Inflammatory macrophage (primary cell): ENCODE results near the gene ATP8B4.

Source experiments
- DNase-seq, 2 donors: peaks; one replicate each; pipeline ENCODE4 v3.0.0-alpha.2; 2020 to 2022

The ATP8B4 gene

DNA sequence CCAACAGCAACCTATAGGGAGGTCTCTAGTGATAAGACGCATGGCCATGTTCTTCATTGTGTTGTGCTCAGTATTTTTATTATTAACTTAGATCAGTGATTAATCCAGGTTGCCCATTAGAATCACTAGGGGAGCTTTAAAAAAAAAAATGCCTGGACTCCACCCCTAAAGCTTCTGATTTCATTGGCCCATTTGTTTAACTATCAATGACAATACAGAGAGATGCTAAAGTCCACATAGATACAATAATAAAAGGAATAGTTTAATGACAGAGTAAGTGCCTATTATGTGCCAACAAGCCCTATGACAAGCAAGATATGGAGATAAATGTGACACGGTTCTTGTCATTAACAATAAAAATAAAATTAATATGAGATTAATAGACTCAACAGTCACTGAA, 55.8 kb downstream of the ATP8B4 start:
- DNase-seq, result no peak

DNA sequence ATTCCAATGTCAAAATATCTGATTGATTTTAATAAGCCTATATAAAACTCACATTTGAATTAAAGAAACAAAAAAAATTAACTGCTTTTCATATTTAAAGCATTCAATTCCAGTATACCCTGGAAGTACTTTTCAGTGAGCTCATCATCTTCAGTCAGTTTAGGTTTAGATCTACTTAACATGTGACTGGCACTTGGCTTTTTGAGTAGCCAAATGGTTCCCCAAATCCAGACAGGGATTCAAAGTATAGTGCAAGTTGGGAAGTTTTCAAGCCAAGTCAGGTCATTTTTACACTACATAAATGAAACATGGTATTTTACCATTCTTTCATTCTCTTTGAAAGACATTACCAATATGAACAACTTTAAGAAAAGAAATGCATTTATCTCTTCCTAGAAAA, 57.5 kb downstream of the ATP8B4 start:
- peak in 1 of 2 donors; percentile 12 for DNase-seq

DNA sequence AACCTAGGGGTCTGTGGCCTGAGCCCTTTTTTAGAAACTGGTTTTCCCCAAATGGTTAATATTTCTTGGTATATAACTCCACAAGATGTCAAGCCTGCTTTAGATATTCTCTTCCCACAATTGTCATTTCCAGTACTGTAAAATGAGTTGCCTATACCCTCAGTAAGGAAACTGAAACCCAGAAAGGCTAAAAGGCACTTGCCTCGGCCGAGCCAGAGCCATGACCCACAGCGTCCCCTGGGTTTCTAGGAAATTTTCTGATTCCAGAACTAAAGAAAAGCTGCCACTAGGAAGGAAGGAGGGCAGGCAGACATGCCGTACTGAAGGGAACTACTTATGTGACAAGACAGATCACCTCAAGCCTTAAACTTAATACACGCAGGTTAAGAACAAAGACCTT, 59.1 kb downstream of the ATP8B4 start:
- DNase-seq, result no peak

DNA sequence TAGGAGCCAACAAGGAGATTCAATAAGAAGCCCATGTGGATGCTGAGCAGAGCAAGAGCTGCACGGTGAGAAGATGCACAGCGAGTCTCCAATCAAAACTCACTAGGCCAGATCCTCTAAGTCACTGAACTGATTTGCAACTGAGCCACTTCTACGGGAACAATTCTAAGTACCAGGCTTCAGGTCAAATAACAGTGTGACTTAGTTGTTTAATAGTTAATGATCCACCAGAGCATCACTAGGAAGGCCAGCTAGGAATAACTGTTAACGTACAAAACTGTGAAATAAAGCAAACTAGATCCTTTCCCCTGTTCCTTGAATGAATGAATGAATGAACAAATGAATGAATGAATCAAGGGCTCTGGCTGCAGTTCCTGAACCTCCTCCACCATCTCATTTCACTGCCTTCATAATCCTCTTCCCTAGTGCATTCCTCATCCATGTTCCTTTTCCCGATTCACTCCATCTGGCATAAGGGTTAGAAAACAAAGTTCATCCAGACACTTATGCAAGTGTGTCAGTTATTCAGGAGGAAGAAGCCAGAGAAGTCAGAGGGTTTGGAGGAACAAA, 59.7 kb downstream of the ATP8B4 start:
- DNase-seq, result no peak

DNA sequence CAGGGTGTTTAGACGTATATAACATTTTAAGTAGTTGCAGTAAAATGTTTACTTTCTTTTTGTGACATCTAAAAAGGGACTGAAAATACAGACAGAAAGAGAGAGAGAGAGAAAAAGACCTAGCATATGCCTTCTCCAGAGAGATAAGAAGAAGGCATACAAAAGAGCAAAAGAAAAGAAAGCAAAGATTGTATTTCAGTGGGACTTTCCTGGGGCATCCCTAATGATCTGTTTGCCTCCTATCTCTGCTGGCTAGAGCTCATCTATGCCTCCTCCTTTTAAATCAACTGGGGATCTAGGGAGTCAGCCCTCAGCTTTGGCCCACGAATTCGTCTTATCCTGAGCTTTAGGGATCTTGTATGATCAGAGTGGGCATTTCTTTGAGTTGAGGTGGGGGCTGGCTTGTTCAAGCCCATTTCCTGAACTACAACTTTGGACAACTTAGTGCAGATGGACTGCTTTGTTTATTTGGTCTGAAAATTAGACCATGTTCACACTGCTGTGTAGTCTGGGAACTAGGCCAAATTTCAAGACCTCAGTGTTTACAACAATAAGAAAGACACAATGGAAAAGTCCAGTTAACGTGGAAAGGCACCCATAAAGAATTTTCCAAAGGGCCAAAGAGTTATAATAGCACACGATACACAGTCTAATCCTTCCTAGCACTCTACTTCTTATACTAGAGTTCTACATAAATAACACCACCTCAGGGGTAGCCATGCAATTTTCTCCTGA, 61.0 kb downstream of the ATP8B4 start:
- no peak for DNase-seq

DNA sequence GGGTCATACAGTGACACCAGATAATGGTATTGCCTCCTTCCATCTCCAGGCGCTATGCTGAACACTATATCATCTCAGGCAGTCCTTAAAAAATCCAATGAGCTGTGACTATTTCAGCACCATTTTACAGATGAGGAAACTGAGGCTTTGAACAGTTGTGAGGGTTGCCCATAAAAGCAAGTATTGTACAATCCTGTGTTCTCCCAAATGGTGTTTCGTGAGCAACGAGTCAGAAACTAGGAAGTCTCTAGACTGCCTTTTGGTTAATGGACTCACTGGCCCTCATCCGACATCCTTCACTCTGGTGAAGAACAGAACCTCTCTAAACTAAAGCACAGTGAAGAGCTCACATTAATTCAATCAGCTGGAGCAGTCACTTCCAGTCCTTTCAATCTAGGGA, 61.8 kb downstream of the ATP8B4 start:
- DNase-seq, result peak in 1 of 2 donors; percentile 13

DNA sequence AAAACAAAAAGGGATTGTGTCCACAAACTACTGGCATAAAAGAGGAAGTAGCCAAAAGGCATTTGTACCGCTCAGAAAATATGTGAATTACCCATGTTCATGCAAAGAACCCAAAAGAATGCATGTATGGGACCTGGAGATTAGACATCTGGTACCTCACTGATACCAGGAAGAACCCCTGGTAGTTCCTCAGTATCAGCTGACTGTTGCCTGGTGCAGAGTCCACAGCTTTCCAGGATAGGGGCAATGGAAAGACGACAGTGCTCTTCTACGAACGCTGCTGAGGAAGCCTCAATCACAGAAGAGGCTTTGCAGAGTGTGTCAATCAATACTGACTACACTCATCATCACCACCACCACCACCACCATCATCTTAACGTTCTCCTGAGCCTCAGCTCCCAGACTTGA, 63.3 kb downstream of the ATP8B4 start:
- peak in 1 of 2 donors; percentile 41 for DNase-seq

DNA sequence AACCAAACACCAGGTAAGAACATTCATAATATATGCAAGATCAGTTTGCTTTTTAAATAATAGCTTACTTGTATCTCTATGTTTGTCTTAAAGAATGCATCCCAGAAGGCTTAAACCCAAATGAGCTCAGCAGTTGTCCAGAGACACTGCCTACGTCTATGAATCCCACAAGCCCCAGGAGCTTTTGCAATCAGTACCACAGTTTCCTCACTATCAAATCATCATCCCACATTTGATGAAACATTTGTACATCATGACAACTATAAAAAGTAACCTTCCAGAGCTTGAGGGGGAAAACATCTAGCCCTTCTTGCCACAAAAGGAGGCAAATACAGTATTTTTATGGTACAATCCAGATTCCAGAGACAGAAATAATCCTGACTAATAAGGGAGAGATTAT, 63.7 kb downstream of the ATP8B4 start:
- peak; percentile 79 to 80 for DNase-seq

DNA sequence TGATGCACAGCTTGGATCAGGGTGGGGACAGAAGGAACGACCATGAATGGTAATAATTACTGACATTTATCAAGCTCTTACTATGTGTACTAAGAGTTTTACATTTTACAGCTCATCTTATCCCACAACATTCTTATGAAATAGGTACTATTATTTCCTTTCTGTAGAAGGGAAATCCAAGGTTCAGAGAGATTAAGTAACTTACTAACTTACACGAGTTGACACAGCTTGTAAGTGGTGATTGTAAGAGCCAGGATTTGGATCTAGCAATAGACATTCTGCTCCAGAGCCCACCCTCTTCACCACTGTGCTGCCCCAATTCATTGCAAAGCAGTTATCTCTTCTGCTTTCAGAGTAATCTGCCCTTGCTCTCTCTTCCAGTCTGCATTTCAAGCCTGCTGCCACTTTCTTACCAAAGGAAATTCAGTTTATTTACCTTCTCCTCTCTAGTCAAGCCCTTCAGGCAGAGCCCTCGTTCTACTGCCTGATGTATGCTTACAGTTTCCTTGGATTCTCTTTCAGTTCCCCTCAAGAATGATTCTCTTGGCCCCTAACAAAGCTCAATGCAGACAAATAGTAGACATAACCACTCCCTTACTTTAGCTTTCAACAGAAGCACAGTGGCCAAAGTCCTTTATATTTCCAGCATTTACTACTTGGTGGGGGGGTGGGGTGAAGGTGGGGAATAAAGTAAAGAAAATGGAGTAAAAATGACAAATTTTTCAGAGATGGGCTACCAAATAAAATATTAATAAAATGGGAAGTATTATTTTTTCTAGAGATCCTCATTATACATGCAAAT, 65.8 kb downstream of the ATP8B4 start:
- peak in 1 of 2 donors; percentile 28 for DNase-seq

DNA sequence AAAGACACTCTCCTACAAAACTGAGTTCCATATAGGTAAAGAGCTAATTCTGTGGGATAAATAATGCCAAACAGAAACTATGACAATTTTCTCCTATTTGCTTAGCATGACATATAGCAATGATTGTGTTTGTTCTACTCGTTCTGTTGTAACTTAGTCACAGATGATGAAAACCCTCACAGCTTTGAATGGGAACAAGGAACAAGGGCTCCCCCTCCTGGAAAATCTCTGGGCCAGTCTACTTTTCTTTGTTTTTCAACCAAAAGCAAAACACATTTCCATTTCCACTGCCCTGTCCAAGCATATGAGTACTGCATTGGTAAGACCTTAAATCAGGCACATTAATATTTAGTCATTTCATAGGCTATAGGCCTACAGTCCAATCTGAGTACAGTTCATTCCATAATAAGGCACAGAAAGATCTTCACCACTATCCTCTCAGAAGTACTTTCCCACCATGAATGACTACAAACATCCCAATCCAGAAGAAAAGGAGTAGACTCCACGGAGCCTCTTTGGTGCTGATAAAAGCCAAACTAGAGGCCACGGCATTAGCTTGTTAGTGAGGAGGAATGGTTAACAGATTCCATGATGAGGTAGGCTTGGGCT, 67.1 kb downstream of the ATP8B4 start:
- DNase-seq, result peak; percentile 68 to 82

DNA sequence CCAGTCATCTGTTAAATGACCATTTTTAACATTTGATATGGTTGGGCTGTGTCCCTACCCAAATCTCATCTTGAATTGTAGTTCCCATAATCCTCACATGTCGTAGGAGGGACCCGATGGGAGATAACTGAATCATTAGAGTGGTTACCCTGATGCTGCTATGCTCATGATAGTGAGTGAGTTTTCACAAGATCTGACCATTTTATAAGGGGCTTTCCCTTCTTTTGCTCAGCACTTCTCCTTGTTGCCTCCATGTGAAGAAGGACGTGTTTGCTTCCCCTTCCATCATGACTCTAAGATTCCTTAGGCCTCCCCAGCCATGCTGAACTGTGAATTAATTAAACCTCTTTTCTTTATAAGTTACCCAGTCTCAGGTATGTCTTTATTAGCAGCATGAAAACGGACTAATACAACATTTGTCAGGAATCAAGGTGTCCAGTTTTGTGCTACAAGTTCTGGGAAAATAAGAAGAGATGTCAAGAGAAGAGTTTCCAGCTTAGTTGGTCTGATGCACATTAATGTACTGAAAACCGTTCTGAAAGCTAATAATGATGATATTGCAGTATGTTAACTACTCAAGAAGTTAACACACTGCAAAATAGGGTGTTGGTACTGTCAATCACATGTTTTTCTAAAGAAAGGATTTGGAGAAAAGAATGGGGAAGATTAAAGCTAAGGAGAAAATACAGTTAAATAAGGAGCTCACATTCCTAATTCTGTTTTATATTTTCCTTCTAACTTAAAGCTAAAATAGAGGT, 67.9 kb downstream of the ATP8B4 start:
- peak; percentile 38 to 47 for DNase-seq

DNA sequence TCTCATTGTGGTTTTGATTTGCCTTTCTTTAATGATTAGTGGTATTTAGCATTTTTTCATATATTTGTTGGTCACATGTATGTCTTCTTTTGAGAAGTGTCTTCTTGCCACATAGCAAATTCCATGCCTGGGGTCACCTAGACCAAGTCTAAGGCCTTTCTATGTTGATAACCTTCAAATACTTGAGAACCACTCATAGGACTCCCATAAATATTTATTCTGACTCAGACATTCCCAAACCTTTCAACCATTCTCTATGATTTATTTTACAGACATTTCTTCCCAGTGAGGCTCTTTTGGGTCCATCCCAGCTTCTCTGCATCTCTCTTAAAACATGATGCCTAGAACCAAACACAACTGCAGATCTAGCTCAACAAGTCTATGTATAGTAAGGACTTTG, 69.2 kb downstream of the ATP8B4 start:
- DNase-seq, result no peak

DNA sequence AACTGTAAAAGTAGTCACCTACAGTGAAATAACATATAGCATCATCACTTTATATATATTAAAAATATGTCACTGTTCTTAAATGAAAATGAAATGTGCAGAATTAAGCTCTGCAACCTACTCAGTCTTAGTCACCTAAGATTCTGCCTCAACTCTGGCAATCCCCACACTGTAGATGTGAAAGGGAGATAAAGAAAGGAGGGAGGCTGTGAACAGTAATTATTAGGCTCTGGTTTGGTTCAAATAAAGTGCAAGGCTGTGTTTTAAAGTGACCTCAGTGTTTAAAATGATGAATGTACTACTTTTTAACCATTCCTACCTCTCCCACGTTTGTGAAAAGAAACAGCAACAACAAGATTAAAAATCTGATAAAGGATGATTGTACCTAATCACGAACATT, 72.2 kb downstream of the ATP8B4 start:
- DNase-seq, result no peak

DNA sequence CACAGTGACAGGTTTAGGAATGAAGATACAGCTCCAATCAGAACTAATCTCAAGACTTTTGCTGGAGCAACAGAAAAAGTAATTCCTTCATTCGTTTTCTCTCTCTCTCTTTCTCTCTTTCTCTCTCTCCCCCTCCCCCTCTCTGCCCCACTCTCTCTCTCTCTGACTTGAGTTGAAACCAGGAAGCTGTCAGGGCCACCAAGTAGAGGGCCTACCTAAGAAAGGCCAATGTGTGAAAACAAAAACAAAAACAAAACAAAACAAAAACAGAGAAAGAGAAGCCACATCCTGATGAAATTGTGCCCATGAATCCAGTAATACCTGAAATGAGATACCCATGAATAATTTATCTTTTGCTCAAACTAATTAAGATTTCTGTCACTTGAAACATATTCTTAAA, 72.9 kb downstream of the ATP8B4 start:
- no peak for DNase-seq

DNA sequence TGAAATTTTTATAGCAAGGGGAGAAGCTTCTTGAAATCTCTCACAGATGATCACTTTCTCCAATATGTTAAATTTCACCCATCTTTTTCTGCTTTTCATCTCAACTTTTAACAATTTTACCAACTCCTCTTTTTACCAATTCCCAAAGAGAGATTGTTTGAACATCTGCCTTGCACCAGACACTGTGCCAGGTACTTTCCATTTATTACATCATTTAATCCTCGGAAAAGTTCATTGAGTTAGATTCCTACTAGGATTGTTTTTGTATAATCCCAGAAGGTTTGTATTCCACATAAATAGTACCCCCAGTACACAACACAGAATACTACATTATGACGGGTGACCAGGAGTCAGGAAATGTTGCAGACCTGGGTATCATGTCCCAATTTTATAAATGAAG, 74.1 kb downstream of the ATP8B4 start:
- no peak for DNase-seq

DNA sequence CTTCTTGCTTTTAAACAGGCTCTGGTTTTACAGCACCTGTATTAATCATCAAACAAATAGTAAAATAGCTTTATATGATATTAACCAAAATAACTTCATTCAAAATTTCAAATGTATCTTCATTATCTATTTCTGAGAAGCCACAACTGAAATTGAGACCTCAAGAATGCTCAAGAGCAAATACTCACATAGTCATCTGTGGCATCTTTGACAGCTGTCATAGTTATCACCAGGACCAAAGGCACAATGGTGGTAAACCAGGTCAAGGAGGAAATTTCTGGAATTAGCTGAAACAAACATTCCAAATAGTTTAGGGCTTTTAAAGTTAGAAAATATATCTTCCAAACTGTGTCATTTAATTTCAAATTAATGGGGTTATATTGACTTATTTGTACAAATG, 74.6 kb downstream of the ATP8B4 start:
- no peak for DNase-seq

DNA sequence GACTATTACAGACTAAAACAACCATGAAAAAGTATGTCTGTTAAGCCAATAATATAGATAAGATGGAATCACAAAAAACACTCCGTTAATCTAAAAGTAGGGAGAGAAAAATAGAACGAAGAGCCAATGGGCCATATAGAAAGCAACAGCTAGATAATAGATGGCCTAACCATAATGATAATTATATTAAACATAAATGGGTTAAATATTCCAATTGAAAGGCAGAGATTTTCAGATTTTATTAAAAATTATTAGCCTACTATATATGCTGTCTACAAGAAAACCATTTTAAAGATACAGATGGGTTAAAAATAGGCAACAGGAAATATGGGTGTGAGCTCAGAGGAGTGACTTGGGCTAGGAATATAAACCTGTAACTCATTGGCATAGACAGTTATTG, 76.3 kb downstream of the ATP8B4 start:
- no peak for DNase-seq

DNA sequence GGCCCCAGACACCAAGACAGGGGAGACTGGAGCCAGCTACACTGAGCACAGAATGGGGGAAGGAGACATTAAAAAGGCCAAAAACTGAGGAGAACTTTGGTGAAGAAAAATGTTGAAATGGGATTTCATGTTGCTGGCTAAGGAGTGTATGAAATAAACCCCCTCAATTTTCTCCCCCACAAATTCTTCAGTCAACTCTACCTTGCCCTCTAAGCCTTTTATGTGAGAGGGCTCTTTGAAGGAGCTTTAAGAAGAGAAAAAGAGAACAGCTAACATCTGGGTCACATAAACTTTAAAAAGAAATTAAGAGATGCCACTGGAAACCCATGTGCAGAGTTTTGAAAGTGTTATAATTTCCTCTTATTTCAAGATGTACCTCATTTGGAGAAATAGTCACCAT, 88.6 kb downstream of the ATP8B4 start:
- DNase-seq, result peak in 1 of 2 donors; percentile 33

DNA sequence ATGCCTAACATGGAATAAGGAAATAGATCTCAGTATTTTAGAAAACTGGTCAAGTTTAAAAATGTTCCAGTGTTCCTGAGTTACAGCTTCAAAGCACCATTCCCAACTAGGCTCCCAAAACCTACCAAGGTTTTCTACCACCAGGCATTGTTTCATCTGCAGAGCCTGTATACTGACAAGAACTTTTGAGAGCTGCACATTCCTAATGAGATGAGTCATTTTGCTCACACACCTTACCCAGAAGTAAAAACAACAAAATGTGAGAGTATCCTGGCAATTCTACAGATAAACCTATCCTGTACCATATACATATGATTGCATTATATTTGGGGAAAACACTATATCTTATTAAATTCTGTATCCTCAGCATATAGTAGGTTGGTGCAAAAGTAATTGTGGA, 90.7 kb downstream of the ATP8B4 start:
- no peak for DNase-seq

DNA sequence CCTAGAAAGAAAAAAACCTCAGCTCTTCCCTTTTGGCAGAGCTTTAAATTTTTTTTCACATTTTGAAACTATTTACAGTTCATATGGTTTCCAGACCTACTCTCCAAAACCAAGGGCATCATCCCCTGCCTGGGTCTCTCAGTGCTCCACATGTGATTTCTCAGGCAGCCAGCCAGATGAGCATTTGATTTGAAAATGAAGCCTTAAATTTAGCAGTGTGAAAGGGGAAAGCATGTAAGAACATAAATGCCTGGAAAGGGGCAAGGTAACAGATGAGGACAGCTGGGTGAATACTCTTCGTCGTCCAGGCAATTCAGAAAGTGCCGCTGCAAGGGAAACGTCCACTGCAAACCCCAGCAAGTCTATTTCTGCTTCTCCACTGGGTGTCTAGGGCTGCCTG, 94.8 kb downstream of the ATP8B4 start:
- DNase-seq, result no peak

DNA sequence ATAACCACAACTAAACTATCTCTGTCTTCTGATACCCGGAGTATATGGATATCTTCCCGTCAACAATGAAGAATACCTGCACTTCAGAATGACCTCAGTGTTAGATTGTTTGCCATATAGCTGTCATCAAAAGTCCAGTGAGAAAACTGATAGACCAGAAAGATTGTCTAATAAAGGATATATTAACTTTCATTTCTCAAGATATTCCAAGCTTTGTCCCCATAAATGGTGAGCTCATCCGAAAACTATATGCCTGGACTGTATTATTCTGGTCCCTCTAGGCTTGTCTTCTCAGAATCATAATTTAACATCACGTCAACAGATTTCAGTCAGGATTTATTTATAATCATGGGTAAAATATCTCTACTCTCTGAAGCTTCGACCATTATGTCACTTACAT, 100.5 kb downstream of the ATP8B4 start:
- DNase-seq, result no peak

DNA sequence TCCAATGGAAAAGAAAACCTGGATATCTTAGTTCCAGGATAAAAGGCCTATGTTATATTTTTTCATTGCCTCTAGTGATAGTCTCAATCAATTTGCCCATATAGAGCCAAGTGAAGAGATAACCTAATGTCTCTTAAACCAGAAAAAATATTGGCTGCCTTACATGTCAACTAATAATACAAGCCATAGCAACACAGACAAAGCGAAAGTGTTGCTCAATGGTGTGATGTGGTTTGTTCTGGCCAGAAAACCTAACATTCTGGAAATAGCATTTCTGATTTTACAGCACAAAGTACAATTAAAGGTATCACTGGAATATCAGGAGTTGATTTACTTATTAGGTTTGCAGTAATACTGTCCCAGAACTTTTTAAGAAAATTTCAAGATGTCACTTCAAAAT, 101.5 kb downstream of the ATP8B4 start:
- no peak for DNase-seq

DNA sequence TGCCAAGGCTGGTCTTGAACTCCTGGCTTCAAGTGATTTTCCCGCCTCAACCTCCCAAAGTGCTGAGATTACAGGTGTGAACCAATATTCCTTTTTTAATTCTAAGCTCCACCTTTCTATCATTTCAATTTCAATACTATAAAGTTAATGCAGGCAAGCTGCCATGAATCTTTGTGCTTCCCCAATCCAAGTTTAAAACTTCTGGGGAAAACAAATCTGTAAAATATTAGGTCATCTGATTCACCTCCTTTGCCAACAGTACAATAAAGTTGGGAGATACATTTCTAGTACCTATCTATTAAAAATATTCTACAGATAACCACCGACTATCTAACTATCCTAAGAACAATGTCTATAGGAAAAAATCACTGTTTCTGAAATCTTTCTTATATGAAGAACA, 102.1 kb downstream of the ATP8B4 start:
- DNase-seq, result no peak
